ENCODE data around the gene FAM47C.
"Not testable (repeated sequence)": the region's sequence is repeated elsewhere in the genome, so short reads cannot be mapped to it uniquely, and the experiment has no call there.

Gene FAM47C

GRCh38 chrX:37038814-37039213, 30.6 kb downstream of the FAM47C start:
- H3K36me3 Mint-ChIP-seq (ENCODE audit: low read depth); H3K27ac Mint-ChIP-seq; H3K4me1 Mint-ChIP-seq (ENCODE audit: low read depth); H3K27me3 Mint-ChIP-seq; H3K4me3 Mint-ChIP-seq; H3K9me3 Mint-ChIP-seq: not testable (repeated sequence)

GRCh38 chrX:37042956-37043885, 35.1 kb downstream of the FAM47C start:
- not testable (repeated sequence) for H3K27me3 Mint-ChIP-seq, H3K4me3 Mint-ChIP-seq

GRCh38 chrX:37047776-37048175, 39.6 kb downstream of the FAM47C start:
- Mint-ChIP-seq H3K27me3 (no peaks in the 10 kb centered on the region), H3K36me3 (ENCODE audit: low read depth) (no peaks in the 10 kb centered on the region), H3K4me3 (no peak overlapping the region), H3K27ac (no peak overlapping the region), H3K9me3 (no peaks in the 10 kb centered on the region), H3K4me1 (ENCODE audit: low read depth) (no peaks in the 10 kb centered on the region)

More at GRCh38 chrX:37042956-37043885, 35.1 kb downstream of the FAM47C start:
- not testable (repeated sequence) for H3K4me1 Mint-ChIP-seq (ENCODE audit: low read depth); H3K9me3 Mint-ChIP-seq; H3K27ac Mint-ChIP-seq; H3K36me3 Mint-ChIP-seq (ENCODE audit: low read depth)

- H3K4me1 Mint-ChIP-seq (ENCODE audit: low read depth); H3K4me3 Mint-ChIP-seq; H3K36me3 Mint-ChIP-seq (ENCODE audit: low read depth); H3K27ac Mint-ChIP-seq; H3K27me3 Mint-ChIP-seq; H3K9me3 Mint-ChIP-seq: not testable (repeated sequence)
Observed at GRCh38 chrX:37057572-37057971, 49.4 kb downstream of the FAM47C start.

- Mint-ChIP-seq H3K36me3 (ENCODE audit: low read depth) (no peaks in the 10 kb centered on the region), H3K27ac (no peak overlapping the region), H3K4me1 (ENCODE audit: low read depth) (no peaks in the 10 kb centered on the region), H3K27me3 (no peaks in the 10 kb centered on the region), H3K9me3 (no peaks in the 10 kb centered on the region), H3K4me3 (no peak overlapping the region)
Observed at GRCh38 chrX:37060999-37061398, 52.8 kb downstream of the FAM47C start.
